CD4-positive, alpha-beta T cell (primary cell): ENCODE data around the gene TP63. TPM values are rescaled to one million over a fixed set of nuclear protein-coding genes. Genes with fewer than 3 reads are reported as not detected.

ENCODE experiments used
- ATAC-seq: fragments of 200-7000 bp; cut with Tn5 transposase; one replicate; pipeline ENCODE4 v1.10.0; 2022; ENCODE audit warnings: mild to moderate bottlenecking; ENCODE audit not compliant: poor library complexity
- CTCF ChIA-PET: fragments of 350-600 bp; sonication (Branson Sonifier 250); formaldehyde crosslinking; loops from one replicate; lab custom pipeline; 2021; ENCODE audit warnings: antibody characterized with exemption, inconsistent platforms; lab: Charles Lee
- POLR2A ChIA-PET: fragments of 350-600 bp; sonication (Branson Sonifier 250); formaldehyde crosslinking; loops from one replicate; lab custom pipeline; 2021; ENCODE audit warnings: antibody characterized with exemption, inconsistent platforms; lab: Charles Lee
- DNase-seq, 14 experiments: peaks; one replicate each; pipeline ENCODE4 v3.0.0-alpha.2; 2013 to 2020; ENCODE audit warnings: mixed read lengths in 2 of 14
- H3K27ac ChIP-seq, 2 donors: one replicate each; pipeline versions ENCODE4 v1.5.1 to v1.7.0; 2013; ENCODE audit warnings: low read length in 2 of 2, low read depth in 1 of 2, mild to moderate bottlenecking in 1 of 2
- H3K27me3 ChIP-seq, 2 experiments: 1 replicate in 1 of 2; 2 replicates in 1 of 2; pipeline versions ENCODE4 v1.6.1 to v1.7.0; 2013; ENCODE audit warnings: low read length in 2 of 2, control low read depth in 1 of 2, mild to moderate bottlenecking in 1 of 2, moderate library complexity in 1 of 2; ENCODE audit not compliant: insufficient read depth in 2 of 2, control insufficient read depth in 1 of 2
- H3K36me3 ChIP-seq: one replicate; pipeline ENCODE4 v1.6.1; 2013; ENCODE audit warnings: low read length, control low read depth; ENCODE audit not compliant: insufficient read depth
- H3K4me1 ChIP-seq: one replicate; pipeline ENCODE4 v1.6.1; 2013; ENCODE audit warnings: low read length, control low read depth; ENCODE audit not compliant: insufficient read depth
- H3K4me3 ChIP-seq: one replicate; pipeline ENCODE4 v1.5.1; 2013; ENCODE audit warnings: mild to moderate bottlenecking, low read length, moderate library complexity
- H3K9me3 ChIP-seq, 2 experiments: 1 replicate in 1 of 2; 2 replicates in 1 of 2; pipeline versions ENCODE4 v1.6.1 to v1.7.0; 2013; ENCODE audit warnings: low read length in 2 of 2, mild to moderate bottlenecking in 2 of 2, control low read depth in 1 of 2, moderate library complexity in 1 of 2; ENCODE audit not compliant: control insufficient read depth in 1 of 2, insufficient read depth in 1 of 2
- H3K27ac Mint-ChIP-seq: one replicate; pipeline ENCODE4 v1.8.0; 2020; ENCODE audit warnings: mixed read lengths
- H3K27me3 Mint-ChIP-seq: one replicate; pipeline ENCODE4 v1.8.0; 2021; ENCODE audit warnings: mixed read lengths
- H3K36me3 Mint-ChIP-seq: one replicate; pipeline ENCODE4 v1.8.0; 2021; ENCODE audit warnings: low read depth, mixed read lengths
- H3K4me1 Mint-ChIP-seq: one replicate; pipeline ENCODE4 v1.8.0; 2021; ENCODE audit warnings: low read depth, mixed read lengths
- H3K4me3 Mint-ChIP-seq: one replicate; pipeline ENCODE4 v1.8.0; 2020; ENCODE audit warnings: mild to moderate bottlenecking, mixed read lengths
- H3K9me3 Mint-ChIP-seq: one replicate; pipeline ENCODE4 v1.8.0; 2020; ENCODE audit warnings: mixed read lengths
- CTCF ChIP-seq: fragments of 200-600 bp; IDR thresholded peaks from one replicate; pipeline ENCODE4 v1.8.0; 2022; ENCODE audit warnings: antibody characterized with exemption, mild to moderate bottlenecking
- intact Hi-C, 2 experiments: fragments of 100-400 bp; cut with DNase I in 1 of 2; cut with micrococcal nuclease in 1 of 2; formaldehyde crosslinking; loops; one replicate each; pipeline versions ENCODE4 v1.15.1 to v1.9.0; 2023 to 2025; cut with DNase I, micrococcal nuclease
- total RNA-seq, 174 experiments: library from RNA in 2 of 174; stranded (reverse) in 2 of 174; gene quantifications; one replicate each; pipeline ENCODE4 v1.2.3 and lab custom pipeline; 2021 to 2026

Gene TP63
- total RNA-seq, 2 experiments from 2014 or later = 0.31 TPM; not detected in 1

GRCh38 chr3:189703865-189704264 lies 72.7 kb downstream of the TP63 start:
- Histone ChIP-seq H3K4me3 (no peak overlapping the region), H3K36me3 (no peaks in the 10 kb centered on the region), H3K9me3 (no peaks in the 10 kb centered on the region), H3K4me1 (no peaks in the 10 kb centered on the region), H3K27ac (no peak overlapping the region), H3K27me3 (no peaks in the 10 kb centered on the region)
- Mint-ChIP-seq H3K36me3 (no peaks in the 10 kb centered on the region), H3K27ac (no peak overlapping the region), H3K4me3 (no peak overlapping the region), H3K4me1 (no peaks in the 10 kb centered on the region), H3K9me3 (no peaks in the 10 kb centered on the region), H3K27me3 (no peaks in the 10 kb centered on the region)
- ATAC-seq = no peak
- no peak for DNase-seq
- intact Hi-C loops = no loop called here
- CTCF ChIA-PET = no interaction called here
- POLR2A ChIA-PET = no interaction called here
- TF ChIP-seq CTCF = no peak

- no peaks in the 10 kb centered on the region for H3K4me1 Mint-ChIP-seq
- POLR2A ChIA-PET = no interaction called here
- H3K27me3 Mint-ChIP-seq = no peaks in the 10 kb centered on the region
- H3K36me3 Mint-ChIP-seq = no peaks in the 10 kb centered on the region
- H3K9me3 Mint-ChIP-seq = no peaks in the 10 kb centered on the region
- CTCF ChIA-PET = no interaction called here
- no peaks in the 10 kb centered on the region for H3K36me3 ChIP-seq
- no peak for DNase-seq
- no peak overlapping the region for H3K27ac ChIP-seq
- H3K4me3 Mint-ChIP-seq = no peak overlapping the region
- H3K27ac Mint-ChIP-seq = no peak overlapping the region
- intact Hi-C loops = no loop called here
- no peak overlapping the region for H3K4me3 ChIP-seq
- H3K4me1 ChIP-seq = no peaks in the 10 kb centered on the region
- no peak for ATAC-seq
- TF ChIP-seq CTCF = no peak
- no peaks in the 10 kb centered on the region for H3K9me3 ChIP-seq
- H3K27me3 ChIP-seq = no peaks in the 10 kb centered on the region
These were observed 77.2 kb downstream of the TP63 start for GRCh38 chr3:189708375-189708774.

GRCh38 chr3:189710620-189711402 lies 79.6 kb downstream of the TP63 start:
- no peaks in the 10 kb centered on the region for H3K27me3 Mint-ChIP-seq
- Histone ChIP-seq H3K4me3 (no peak overlapping the region), H3K4me1 (peaks cover 4% of the 10 kb centered on the region), H3K27me3 (no peaks in the 10 kb centered on the region), H3K9me3 (no peaks in the 10 kb centered on the region), H3K36me3 (no peaks in the 10 kb centered on the region), H3K27ac (no peak overlapping the region)
- H3K9me3 Mint-ChIP-seq = no peaks in the 10 kb centered on the region
- intact Hi-C loops = no loop called here
- CTCF ChIA-PET = no interaction called here
- ATAC-seq (no peak), DNase-seq (peak in 2 of 14 experiments; percentile 2 to 8)
- no peak overlapping the region for H3K27ac Mint-ChIP-seq
- POLR2A ChIA-PET = interaction anchor here (0.6 kb wide), 1 partner anchor 235 kb away, joined by 3 read pairs; no protein-coding TSS in a partner anchor
- H3K4me3 Mint-ChIP-seq = no peak overlapping the region
- no peaks in the 10 kb centered on the region for H3K36me3 Mint-ChIP-seq
- TF ChIP-seq CTCF = no peak
- peaks cover 19% of the 10 kb centered on the region for H3K4me1 Mint-ChIP-seq
